Left lung (tissue), 10 donors: ENCODE measurements around the gene MYT1. TPM values are rescaled to one million over a fixed set of nuclear protein-coding genes. Genes with fewer than 3 reads are reported as not detected.
A peak's percentile ranks its signal among the peaks of the same experiment; 100 is the strongest.

Experiments
- ATAC-seq: fragments of 200-7000 bp; cut with Tn5 transposase; one replicate; pipeline ENCODE4 v1.9.1; 2020; ENCODE audit warnings: moderate library complexity
- DNase-seq, 4 donors: peaks; one replicate each; pipeline ENCODE4 v3.0.0-alpha.2; 2013 to 2020
- H3K27ac ChIP-seq, 2 donors: fragments of 200-600 bp; sonication (generic) in 1 of 2; one replicate each; pipeline versions ENCODE4 v1.5.0 to v1.8.0; 2020 to 2021
- H3K27me3 ChIP-seq, 2 donors: fragments of 200-600 bp; sonication (generic) in 1 of 2; one replicate each; pipeline versions ENCODE4 v1.5.0 to v1.8.0; 2020 to 2021
- H3K36me3 ChIP-seq, 2 donors: fragments of 200-600 bp; sonication (generic) in 1 of 2; one replicate each; pipeline versions ENCODE4 v1.5.0 to v1.8.0; 2020 to 2021
- H3K4me1 ChIP-seq, 2 donors: fragments of 200-600 bp; one replicate each; pipeline ENCODE4 v1.8.0; 2021
- H3K4me3 ChIP-seq, 2 donors: fragments of 200-600 bp; sonication (generic) in 1 of 2; one replicate each; pipeline versions ENCODE4 v1.5.0 to v1.8.0; 2020 to 2021; ENCODE audit warnings: mild to moderate bottlenecking in 1 of 2
- H3K9me3 ChIP-seq, 2 donors: fragments of 200-600 bp; sonication (generic) in 1 of 2; one replicate each; pipeline versions ENCODE4 v1.5.0 to v1.8.0; 2020 to 2021
- CTCF ChIP-seq, 2 donors: fragments of 200-600 bp; sonication (generic) in 1 of 2; IDR thresholded peaks; one replicate each; pipeline versions ENCODE4 v1.5.0 to v1.8.0; 2021; ENCODE audit warnings: antibody characterized with exemption in 2 of 2
- intact Hi-C, 2 donors: fragments of 100-400 bp; cut with DNase I; formaldehyde crosslinking; loops; one replicate each; pipeline versions ENCODE4 v1.11.2 to v1.14.2; 2022
- polyA plus RNA-seq, 6 donors: library from polyadenylated mRNA; unstranded; fragments of 120-200 nt; gene quantifications; one replicate each; pipeline ENCODE4 v1.2.1, GENCODE V29; 2013; ENCODE audit not compliant: insufficient read length in 6 of 6
- total RNA-seq, 2 donors: library from RNA; stranded (reverse); fragmentation: NEBNext Ultra II Directional; extraction: Animal tissue kit (Norgen Biotek cat#: 25700); gene quantifications; one replicate each; pipeline ENCODE4 v1.2.1, GENCODE V29; 2021
- donor health status: DM: no; HTN: yes; CAD: no.
- donor health status: DM: no; HTN: no; CAD: no.

Gene MYT1
- total and polyA plus RNA-seq, 8 donors: 0.26 to 0.42 (median 0.32) TPM; not detected in 2

GRCh38 chr20:64154590-64155257, 9.5 kb upstream of the MYT1 start:
- no peak overlapping the region for H3K27ac ChIP-seq
- peak in 1 of 4 donors; percentile 20 for DNase-seq
- intact Hi-C loops: no loop called here
- no peak overlapping the region for H3K4me3 ChIP-seq
- TF ChIP-seq CTCF (IDR thresholded peaks at IDR 0.05): no peak
- peaks cover 4 to 50% of the 10 kb centered on the region in 2 donors for H3K27me3 ChIP-seq
- H3K4me1 ChIP-seq: no peaks in the 10 kb centered on the region
- H3K36me3 ChIP-seq: no peaks in the 10 kb centered on the region
- no peaks in the 10 kb centered on the region for H3K9me3 ChIP-seq
- no peak for ATAC-seq

- peak in 1 of 4 donors; percentile 67 for DNase-seq
- Histone ChIP-seq H3K36me3 (no peaks in the 10 kb centered on the region), H3K27ac (no peak overlapping the region), H3K4me3 (no peak overlapping the region), H3K27me3 (peaks cover 12 to 58% of the 10 kb centered on the region in 2 donors), H3K4me1 (no peaks in the 10 kb centered on the region), H3K9me3 (no peaks in the 10 kb centered on the region)
- no peak for TF ChIP-seq CTCF (IDR thresholded peaks at IDR 0.05)
- no peak for ATAC-seq
- intact Hi-C loops: no loop called here
Measured at GRCh38 chr20:64155258-64156135, 8.8 kb upstream of the MYT1 start.

- H3K4me3 ChIP-seq: no peak overlapping the region
- no peaks in the 10 kb centered on the region for H3K9me3 ChIP-seq
- intact Hi-C loops: no loop called here
- no peaks in the 10 kb centered on the region for H3K36me3 ChIP-seq
- no peak overlapping the region for H3K27ac ChIP-seq
- peaks cover 20 to 66% of the 10 kb centered on the region in 2 donors for H3K27me3 ChIP-seq
- no peak for TF ChIP-seq CTCF (IDR thresholded peaks at IDR 0.05)
- ATAC-seq (no peak), DNase-seq (peak in 1 of 4 donors; percentile 46)
- no peaks in the 10 kb centered on the region for H3K4me1 ChIP-seq
Measured at GRCh38 chr20:64156136-64156885, 7.9 kb upstream of the MYT1 start.

- intact Hi-C loops: no loop called here
- DNase-seq: peak in 1 of 4 donors; percentile 53
- Histone ChIP-seq H3K27me3 (peaks cover 26 to 75% of the 10 kb centered on the region in 2 donors), H3K27ac (no peak overlapping the region), H3K36me3 (no peaks in the 10 kb centered on the region), H3K4me1 (no peaks in the 10 kb centered on the region), H3K4me3 (no peak overlapping the region), H3K9me3 (no peaks in the 10 kb centered on the region)
- no peak for ATAC-seq
- no peak for TF ChIP-seq CTCF (IDR thresholded peaks at IDR 0.05)
Measured at GRCh38 chr20:64156886-64157875, 7.1 kb upstream of the MYT1 start.
